K562 (cell line): ENCODE measurements around the gene NPIPB6. TPM values are rescaled to one million over a fixed set of nuclear protein-coding genes. Genes with fewer than 3 reads are reported as not detected.

Source experiments
- CXXC5 ChIP-seq: fragments of 250-450 bp; sonication (Bioruptor Pico); IDR thresholded peaks from 2 replicates; pipeline ENCODE4 v1.8.0; 2022; ENCODE audit warnings: inconsistent platforms, mild to moderate bottlenecking, moderate library complexity
- EWSR1 ChIP-seq: fragments of 450-650 bp; IDR thresholded peaks from 2 replicates; pipeline ENCODE4 v1.6.1; 2018; ENCODE audit warnings: borderline replicate concordance, mild to moderate bottlenecking, low read depth, moderate library complexity; ENCODE audit not compliant: partially characterized antibody
- FOSL1 ChIP-seq: fragments of 200-800 bp; sonication (Bioruptor generic); conservative IDR thresholded peaks from 2 replicates; pipeline ENCODE4 v1.6.1; 2016; ENCODE audit warnings: missing genetic modification characterization, missing compliant biosample characterization
- GABPB1 ChIP-seq: sonication (generic); formaldehyde crosslinking; IDR thresholded peaks from 2 replicates; pipeline ENCODE4 v1.8.0; 2022; ENCODE audit warnings: mild to moderate bottlenecking, missing genetic modification reagents
- HDAC6 ChIP-seq: IDR thresholded peaks from 2 replicates; pipeline ENCODE4 v1.6.1; 2012; ENCODE audit warnings: low read depth, mild to moderate bottlenecking, control low read depth, inconsistent platforms, low read length, moderate library complexity
- LARP7 ChIP-seq: fragments of 450-650 bp; IDR thresholded peaks from 2 replicates; pipeline ENCODE4 v1.6.1; 2016
- MAZ ChIP-seq, 2 experiments: fragments of 450-650 bp in 1 of 2; sonication (generic) in 1 of 2; formaldehyde crosslinking; IDR thresholded peaks in 1 of 2; conservative IDR thresholded peaks in 1 of 2; 2 replicates each; pipeline versions ENCODE4 v1.4.0 to v1.5.0; 2020; ENCODE audit warnings: mild to moderate bottlenecking in 1 of 2, missing genetic modification reagents in 1 of 2
- MCM5 ChIP-seq: fragments of 450-650 bp; IDR thresholded peaks from 2 replicates; pipeline ENCODE4 v1.6.1; 2016; ENCODE audit warnings: low read depth
- NFIC ChIP-seq: fragments of 450-650 bp; IDR thresholded peaks from 2 replicates; pipeline ENCODE4 v1.6.1; 2017; ENCODE audit warnings: mild to moderate bottlenecking, inconsistent platforms
- POLR2G ChIP-seq: fragments of 200-400 bp; formaldehyde crosslinking; IDR thresholded peaks from 2 replicates; pipeline ENCODE4 v1.6.1; 2017; ENCODE audit warnings: low read depth, mild to moderate bottlenecking, antibody characterized with exemption, low read length, moderate library complexity
- SREBF1 ChIP-seq: fragments of 150-350 bp; IDR thresholded peaks from 2 replicates; pipeline ENCODE4 v1.6.1; 2014; ENCODE audit warnings: antibody characterized with exemption, low read depth, low read length, borderline replicate concordance
- SRSF1 ChIP-seq: fragments of 200-400 bp; formaldehyde crosslinking; IDR thresholded peaks from 2 replicates; pipeline ENCODE4 v1.6.1; 2017; ENCODE audit warnings: mild to moderate bottlenecking, low read depth, low read length, moderate library complexity
- STAG1 ChIP-seq: sonication (generic); formaldehyde crosslinking; IDR thresholded peaks from 2 replicates; pipeline ENCODE4 v1.5.0; 2020; ENCODE audit warnings: missing genetic modification reagents, borderline replicate concordance
- TCFL5 ChIP-seq: fragments of 250-450 bp; sonication (Bioruptor Pico); conservative IDR thresholded peaks from 2 replicates; pipeline ENCODE4 v1.6.1; 2021; ENCODE audit warnings: mild to moderate bottlenecking, moderate library complexity, matching md5 sums
- ZBTB8A ChIP-seq: fragments of 450-650 bp; IDR thresholded peaks from 2 replicates; pipeline ENCODE4 v1.6.1; 2018; ENCODE audit warnings: mild to moderate bottlenecking, moderate library complexity; ENCODE audit not compliant: partially characterized antibody
- ZFX ChIP-seq: sonication (generic); formaldehyde crosslinking; IDR thresholded peaks from 2 replicates; pipeline ENCODE4 v1.8.0; 2022; ENCODE audit warnings: mild to moderate bottlenecking, missing genetic modification reagents, moderate library complexity
- ZNF165 ChIP-seq: fragments of 250-450 bp; sonication (Bioruptor Pico); IDR thresholded peaks from 2 replicates; pipeline ENCODE4 v1.4.0; 2020; ENCODE audit warnings: borderline replicate concordance
- ZNF584 ChIP-seq: fragments of 200-800 bp; sonication (Bioruptor generic); IDR thresholded peaks from 2 replicates; pipeline ENCODE4 v1.6.1; 2016; ENCODE audit warnings: low read depth, mild to moderate bottlenecking, missing genetic modification characterization, missing compliant biosample characterization
- ZNF76 ChIP-seq: fragments of 250-450 bp; sonication (Bioruptor Pico); IDR thresholded peaks from 2 replicates; pipeline ENCODE4 v1.4.0; 2020; ENCODE audit warnings: mild to moderate bottlenecking, moderate library complexity, borderline replicate concordance
- polyA plus RNA-seq, 8 experiments: library from polyadenylated mRNA; depleted of rRNA in 4 of 8; stranded (reverse) in 5 of 8; unstranded in 3 of 8; fragments of >200 nt; fragmentation: Nextera tagmentation in 2 of 8; fragmentation: Illumina TruSeq in 1 of 8; extraction: Ambion mirVana in 2 of 8; extraction: Trizol in 1 of 8; gene quantifications; 2 replicates each; pipeline versions ENCODE4 v1.2.1 to v1.2.3, GENCODE V29; 2011 to 2014; ENCODE audit warnings: inconsistent platforms in 1 of 8, missing spikeins in 1 of 8
- total RNA-seq, 7 experiments: library from RNA; depleted of rRNA in 6 of 7; stranded (reverse); fragments of >200 nt in 6 of 7; fragmentation: Illumina TruSeq in 2 of 7; extraction: Trizol in 2 of 7; gene quantifications; 2 replicates each; pipeline versions ENCODE4 v1.2.1 to v1.2.3, GENCODE V29; 2011 to 2021; ENCODE audit warnings: low replicate concordance in 1 of 7
- TF ChIP-seq, protein P1 (sequence below): fragments of 250-450 bp; sonication (Bioruptor Pico); IDR thresholded peaks from 2 replicates; pipeline ENCODE4 v1.4.0; 2020
- TF ChIP-seq, protein P2 (sequence below): sonication (generic); formaldehyde crosslinking; IDR thresholded peaks from 2 replicates; pipeline ENCODE4 v1.8.0; 2023; ENCODE audit warnings: missing genetic modification reagents, mild to moderate bottlenecking, borderline replicate concordance
- TF ChIP-seq, protein P3 (sequence below): sonication (generic); formaldehyde crosslinking; IDR thresholded peaks from 2 replicates; pipeline ENCODE4 v1.8.0; 2022; ENCODE audit warnings: missing genetic modification reagents, mild to moderate bottlenecking, moderate library complexity, borderline replicate concordance

The NPIPB6 gene
- total and polyA plus RNA-seq, 9 of the 15 experiments (the other 6 are each of a cell fraction or from before 2014, with no cell fraction given), result 0.03 to 0.91 (median 0.40) TPM; not detected in 1

DNA sequence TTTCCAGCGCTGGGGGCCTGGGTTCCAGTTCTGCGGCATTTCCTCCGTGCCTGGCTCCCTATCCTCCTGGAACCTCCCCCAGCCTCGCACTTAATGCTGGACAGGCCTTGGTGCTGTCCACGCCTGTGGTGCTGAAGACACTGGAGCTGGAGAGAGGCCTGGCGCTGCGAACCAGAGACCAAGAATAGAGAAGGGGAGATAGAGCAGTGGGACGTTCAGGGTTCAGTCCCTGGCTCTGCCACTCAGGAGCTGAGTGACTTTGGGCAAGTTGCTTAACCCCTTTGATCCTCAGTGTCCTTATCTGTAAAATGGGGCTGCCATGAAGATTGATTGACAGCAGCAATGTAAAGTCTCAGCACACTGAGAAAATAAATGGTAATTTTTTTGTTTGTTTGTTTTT is 59.1 kb downstream of the NPIPB6 start (continued):
- TF ChIP-seq HDAC6 (no peak), TCFL5 (CRISPR knock-in tag) (no peak), ZBTB8A (no peak), GABPB1 (no peak; the same call in 1 of the 2 replicates), SRSF1 (no peak), SREBF1 (no peak), LARP7 (no peak), CXXC5 (CRISPR knock-in tag) (peak; percentile 97), MCM5 (no peak), EWSR1 (no peak), STAG1 (peak; percentile 58; the same call in 1 of the 2 replicates), ZFX (CRISPR knock-in tag) (peak; percentile 40; the same call in 1 of the 2 replicates), MAZ (CRISPR knock-in tag; conservative IDR thresholded peaks at IDR 0.05 in 1 of 2, IDR thresholded peaks at IDR 0.05 in 1 of 2) (peak in 1 of 2 experiments; percentile 86; a peak in 2 of 4 replicates), ZNF584 (CRISPR knock-in tag) (no peak), ZNF76 (no peak), ZNF165 (CRISPR knock-in tag) (no peak), NFIC (no peak), FOSL1 (no peak), POLR2G (no peak)
- TF ChIP-seq, protein P1, sequence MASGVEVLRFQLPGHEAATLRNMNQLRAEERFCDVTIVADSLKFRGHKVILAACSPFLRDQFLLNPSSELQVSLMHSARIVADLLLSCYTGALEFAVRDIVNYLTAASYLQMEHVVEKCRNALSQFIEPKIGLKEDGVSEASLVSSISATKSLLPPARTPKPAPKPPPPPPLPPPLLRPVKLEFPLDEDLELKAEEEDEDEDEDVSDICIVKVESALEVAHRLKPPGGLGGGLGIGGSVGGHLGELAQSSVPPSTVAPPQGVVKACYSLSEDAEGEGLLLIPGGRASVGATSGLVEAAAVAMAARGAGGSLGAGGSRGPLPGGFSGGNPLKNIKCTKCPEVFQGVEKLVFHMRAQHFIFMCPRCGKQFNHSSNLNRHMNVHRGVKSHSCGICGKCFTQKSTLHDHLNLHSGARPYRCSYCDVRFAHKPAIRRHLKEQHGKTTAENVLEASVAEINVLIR (CRISPR knock-in tag), result no peak
- TF ChIP-seq, protein P2, sequence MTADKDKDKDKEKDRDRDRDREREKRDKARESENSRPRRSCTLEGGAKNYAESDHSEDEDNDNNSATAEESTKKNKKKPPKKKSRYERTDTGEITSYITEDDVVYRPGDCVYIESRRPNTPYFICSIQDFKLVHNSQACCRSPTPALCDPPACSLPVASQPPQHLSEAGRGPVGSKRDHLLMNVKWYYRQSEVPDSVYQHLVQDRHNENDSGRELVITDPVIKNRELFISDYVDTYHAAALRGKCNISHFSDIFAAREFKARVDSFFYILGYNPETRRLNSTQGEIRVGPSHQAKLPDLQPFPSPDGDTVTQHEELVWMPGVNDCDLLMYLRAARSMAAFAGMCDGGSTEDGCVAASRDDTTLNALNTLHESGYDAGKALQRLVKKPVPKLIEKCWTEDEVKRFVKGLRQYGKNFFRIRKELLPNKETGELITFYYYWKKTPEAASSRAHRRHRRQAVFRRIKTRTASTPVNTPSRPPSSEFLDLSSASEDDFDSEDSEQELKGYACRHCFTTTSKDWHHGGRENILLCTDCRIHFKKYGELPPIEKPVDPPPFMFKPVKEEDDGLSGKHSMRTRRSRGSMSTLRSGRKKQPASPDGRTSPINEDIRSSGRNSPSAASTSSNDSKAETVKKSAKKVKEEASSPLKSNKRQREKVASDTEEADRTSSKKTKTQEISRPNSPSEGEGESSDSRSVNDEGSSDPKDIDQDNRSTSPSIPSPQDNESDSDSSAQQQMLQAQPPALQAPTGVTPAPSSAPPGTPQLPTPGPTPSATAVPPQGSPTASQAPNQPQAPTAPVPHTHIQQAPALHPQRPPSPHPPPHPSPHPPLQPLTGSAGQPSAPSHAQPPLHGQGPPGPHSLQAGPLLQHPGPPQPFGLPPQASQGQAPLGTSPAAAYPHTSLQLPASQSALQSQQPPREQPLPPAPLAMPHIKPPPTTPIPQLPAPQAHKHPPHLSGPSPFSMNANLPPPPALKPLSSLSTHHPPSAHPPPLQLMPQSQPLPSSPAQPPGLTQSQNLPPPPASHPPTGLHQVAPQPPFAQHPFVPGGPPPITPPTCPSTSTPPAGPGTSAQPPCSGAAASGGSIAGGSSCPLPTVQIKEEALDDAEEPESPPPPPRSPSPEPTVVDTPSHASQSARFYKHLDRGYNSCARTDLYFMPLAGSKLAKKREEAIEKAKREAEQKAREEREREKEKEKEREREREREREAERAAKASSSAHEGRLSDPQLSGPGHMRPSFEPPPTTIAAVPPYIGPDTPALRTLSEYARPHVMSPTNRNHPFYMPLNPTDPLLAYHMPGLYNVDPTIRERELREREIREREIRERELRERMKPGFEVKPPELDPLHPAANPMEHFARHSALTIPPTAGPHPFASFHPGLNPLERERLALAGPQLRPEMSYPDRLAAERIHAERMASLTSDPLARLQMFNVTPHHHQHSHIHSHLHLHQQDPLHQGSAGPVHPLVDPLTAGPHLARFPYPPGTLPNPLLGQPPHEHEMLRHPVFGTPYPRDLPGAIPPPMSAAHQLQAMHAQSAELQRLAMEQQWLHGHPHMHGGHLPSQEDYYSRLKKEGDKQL (CRISPR knock-in tag), result peak; percentile 84; the same call in 1 of the 2 replicates
- TF ChIP-seq, protein P3, sequence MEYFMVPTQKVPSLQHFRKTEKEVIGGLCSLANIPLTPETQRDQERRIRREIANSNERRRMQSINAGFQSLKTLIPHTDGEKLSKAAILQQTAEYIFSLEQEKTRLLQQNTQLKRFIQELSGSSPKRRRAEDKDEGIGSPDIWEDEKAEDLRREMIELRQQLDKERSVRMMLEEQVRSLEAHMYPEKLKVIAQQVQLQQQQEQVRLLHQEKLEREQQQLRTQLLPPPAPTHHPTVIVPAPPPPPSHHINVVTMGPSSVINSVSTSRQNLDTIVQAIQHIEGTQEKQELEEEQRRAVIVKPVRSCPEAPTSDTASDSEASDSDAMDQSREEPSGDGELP, result peak; percentile 75
